ENCODE data around the gene GPR68. TPM values are rescaled to one million over a fixed set of nuclear protein-coding genes. Genes with fewer than 3 reads are reported as not detected.

The GPR68 gene
- polyA plus RNA-seq (1.2 to 5.7 TPM (median 2.3 TPM) in 3 replicates), polyA minus RNA-seq (1.6 to 13.5 TPM (median 9.7 TPM) in 3 replicates)
- polyA plus RNA-seq (2011; ENCODE audit: low read depth): not detected
- 1.4 and 3.2 TPM in 2 replicates for polyA plus RNA-seq (2011; cell fraction: cytosol; rRNA removed)
- 5.6 and 8.3 TPM in 2 replicates for polyA plus RNA-seq (2011; cell fraction: nucleus; rRNA removed)
- polyA plus RNA-seq (2012; ENCODE audit: low replicate concordance): 0.47 and 2.7 TPM in 2 replicates
- 8.8 TPM for polyA minus RNA-seq (2011; cell fraction: cytosol; rRNA and poly(A)+ RNA removed)
- polyA minus RNA-seq (2011; cell fraction: nucleus; rRNA and poly(A)+ RNA removed): 4.7 and 5.3 TPM in 2 replicates

DNA sequence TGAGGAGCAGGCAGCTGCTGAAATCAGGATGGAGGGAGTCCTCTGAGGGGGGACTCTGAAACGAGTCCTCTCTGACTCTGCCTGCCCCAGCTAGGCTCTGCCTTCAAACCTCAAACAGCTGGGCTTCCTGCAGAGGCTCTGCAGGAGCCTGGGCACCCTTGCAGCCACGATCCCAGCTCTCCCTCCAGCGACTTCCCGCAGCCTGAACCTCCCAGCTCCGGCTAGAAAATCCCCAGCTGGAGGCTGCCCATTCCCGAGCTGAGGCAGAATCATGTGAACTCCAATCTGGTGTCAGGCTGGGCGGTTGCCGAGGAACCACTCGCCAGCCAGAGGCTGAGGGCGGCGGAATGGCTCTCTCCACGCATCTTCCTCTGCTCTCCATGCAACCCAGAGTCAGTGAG, at the start of gene GPR68:
TSS of gene GPR68 (minus strand) at position 204 of the 401 bp plus-strand sequence. CDS start 9,654 bp downstream, outside the sequence.
- H3K4me1 ChIP-seq (ENCODE audit: control insufficient read depth, extremely low read depth, insufficient read depth, low read length): peaks cover 27% of the 10 kb centered on the region
- peak within 1 kb of the TSS; percentile 92 for H3K4me2 ChIP-seq (ENCODE audit: control insufficient read depth, extremely low read depth, insufficient read depth, low read depth, low read length)
- dilution Hi-C loops (cut with MboI; ENCODE audit: extremely low pct_ligation_motif_present, low sequenced_read_pairs): no loop called here
- H2AFZ ChIP-seq (ENCODE audit: control insufficient read depth, low read length): peak within 1 kb of the TSS; percentile 86
- H3K9ac ChIP-seq (ENCODE audit: control insufficient read depth, extremely low read depth, insufficient read depth, low read length): peak within 1 kb of the TSS; percentile 66
- TF ChIP-seq CTCF (optimal IDR thresholded peaks at IDR 0.05 in 1 of 3, IDR thresholded peaks at IDR 0.05 in 1 of 3, conservative IDR thresholded peaks at IDR 0.05 in 1 of 3; ENCODE audit: extremely low read depth in 1 of 3, insufficient read depth in 2 of 3, low read length in 3 of 3) (no peak), EZH2 (IDR thresholded peaks at IDR 0.05; ENCODE audit: low read length) (no peak)
- H3K27ac ChIP-seq (ENCODE audit: control insufficient read depth, insufficient read depth, low read length): peak within 1 kb of the TSS; percentile 87
- H3K9me3 ChIP-seq (ENCODE audit: control insufficient read depth, low read depth, low read length): no peaks in the 10 kb centered on the region
- peak within 1 kb of the TSS in 2 of 3 experiments; percentile 40 to 51 for H3K4me3 ChIP-seq (ENCODE audit: control insufficient read depth in 2 of 3, extremely low read depth in 1 of 3, insufficient read depth in 2 of 3, low read depth in 1 of 3, low read length in 3 of 3)
- peaks cover 3% of the 10 kb centered on the region for H3K9me1 ChIP-seq (ENCODE audit: control insufficient read depth, extremely low read depth, insufficient read depth, low read length)
- no peaks in the 10 kb centered on the region for H3K79me2 ChIP-seq (ENCODE audit: control insufficient read depth, insufficient read depth, low read length)
- no peaks in the 10 kb centered on the region for H3K27me3 ChIP-seq (ENCODE audit: control insufficient read depth, extremely low read depth, insufficient read depth, low read length)
- DNase-seq (ENCODE audit: low read depth, low spot score): no peak
- no peak for FAIRE-seq
- no peaks in the 10 kb centered on the region for H4K20me1 ChIP-seq (ENCODE audit: control insufficient read depth, extremely low read depth, insufficient read depth, low read length)
- no peaks in the 10 kb centered on the region for H3K36me3 ChIP-seq (ENCODE audit: control insufficient read depth in 2 of 2, extremely low read depth in 1 of 2, insufficient read depth in 2 of 2, low read length in 2 of 2)

DNA sequence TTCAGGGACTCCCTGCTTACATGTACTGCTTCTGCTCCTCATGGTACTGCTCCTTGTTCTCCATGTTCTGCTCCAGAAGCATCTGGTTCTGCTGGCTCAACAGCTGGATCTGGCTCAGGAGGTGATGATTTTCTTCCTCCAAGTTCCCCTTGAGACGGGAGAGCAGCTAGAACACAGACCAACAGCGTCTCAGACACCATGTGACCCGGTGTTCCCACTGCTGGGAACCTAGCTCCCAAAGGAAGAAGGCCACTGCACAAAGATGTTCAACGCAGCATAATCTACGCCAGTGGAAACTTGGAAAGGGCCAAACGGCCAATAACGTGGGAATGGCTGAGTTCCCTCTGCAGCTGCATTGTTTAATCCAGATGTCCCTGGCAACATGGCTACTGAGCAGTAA, 49.6 kb upstream of the GPR68 start:
- DNase-seq (ENCODE audit: low read depth, low spot score): no peak
- H3K9me3 ChIP-seq (ENCODE audit: control insufficient read depth, low read depth, low read length): no peaks in the 10 kb centered on the region
- no peaks in the 10 kb centered on the region for H3K9me1 ChIP-seq (ENCODE audit: control insufficient read depth, extremely low read depth, insufficient read depth, low read length)
- no peaks in the 10 kb centered on the region for H3K27me3 ChIP-seq (ENCODE audit: control insufficient read depth, extremely low read depth, insufficient read depth, low read length)
- H3K4me1 ChIP-seq (ENCODE audit: control insufficient read depth, extremely low read depth, insufficient read depth, low read length): no peaks in the 10 kb centered on the region
- H3K79me2 ChIP-seq (ENCODE audit: control insufficient read depth, insufficient read depth, low read length): no peaks in the 10 kb centered on the region
- no peak overlapping the region for H3K4me2 ChIP-seq (ENCODE audit: control insufficient read depth, extremely low read depth, insufficient read depth, low read depth, low read length)
- H3K9ac ChIP-seq (ENCODE audit: control insufficient read depth, extremely low read depth, insufficient read depth, low read length): no peak overlapping the region
- no peak for FAIRE-seq
- no peaks in the 10 kb centered on the region for H4K20me1 ChIP-seq (ENCODE audit: control insufficient read depth, extremely low read depth, insufficient read depth, low read length)
- no peak overlapping the region for H2AFZ ChIP-seq (ENCODE audit: control insufficient read depth, low read length)
- dilution Hi-C loops (cut with MboI; ENCODE audit: extremely low pct_ligation_motif_present, low sequenced_read_pairs): loop anchor here (25.0 kb wide), 2 partner anchors 132 to 382 kb away; no protein-coding TSS in a partner anchor
- H3K27ac ChIP-seq (ENCODE audit: control insufficient read depth, insufficient read depth, low read length): no peak overlapping the region
- peaks cover 0 to 3% of the 10 kb centered on the region in 2 experiments for H3K36me3 ChIP-seq (ENCODE audit: control insufficient read depth in 2 of 2, extremely low read depth in 1 of 2, insufficient read depth in 2 of 2, low read length in 2 of 2)
- H3K4me3 ChIP-seq (ENCODE audit: control insufficient read depth in 2 of 3, extremely low read depth in 1 of 3, insufficient read depth in 2 of 3, low read depth in 1 of 3, low read length in 3 of 3): no peak overlapping the region
- no peak for TF ChIP-seq CTCF (optimal IDR thresholded peaks at IDR 0.05 in 1 of 3, IDR thresholded peaks at IDR 0.05 in 1 of 3, conservative IDR thresholded peaks at IDR 0.05 in 1 of 3; ENCODE audit: extremely low read depth in 1 of 3, insufficient read depth in 2 of 3, low read length in 3 of 3)
- no peak for TF ChIP-seq EZH2 (IDR thresholded peaks at IDR 0.05; ENCODE audit: low read length)

All from keratinocyte (primary cell).